GM19239 (cell line): ENCODE measurements around the gene OR5T2.
"Not testable (repeated sequence)": the region's sequence is repeated elsewhere in the genome, so short reads cannot be mapped to it uniquely, and the experiment has no call there.

Experiments
- DNase-seq: peaks from one replicate; pipeline ENCODE4 v3.0.0; 2011; ENCODE audit warnings: low spot score; ENCODE audit not compliant: insufficient read length
- FAIRE-seq: peaks from 2 replicates; lab custom pipeline; 2011; peaks lifted over from hg19 to GRCh38; lab: Jason Lieb, UNC

OR5T2 gene

GRCh38 chr11:56234155-56234554, at the start of gene OR5T2:
OR5T2 (minus strand) TSS chr11:56234255; CDS start chr11:56233062, 1,193 bp downstream.
- no peak for DNase-seq

GRCh38 chr11:56273854-56274253, 39.8 kb upstream of the OR5T2 start, which contains the start of gene OR5T1:
OR5T1 (plus strand) TSS chr11:56274154; CDS start chr11:56275639, 1,485 bp downstream.
- FAIRE-seq, result no peak
- DNase-seq, result no peak

More at GRCh38 chr11:56234155-56234554, at the start of gene OR5T2:
- no peak for FAIRE-seq

- no peak for DNase-seq
- FAIRE-seq, result no peak
Observed at GRCh38 chr11:56271092-56271491, 37.0 kb upstream of the OR5T2 start.

GRCh38 chr11:56251954-56252353, 17.9 kb upstream of the OR5T2 start, which contains the start of gene OR5T3:
OR5T3 (plus strand) TSS chr11:56252254; CDS start chr11:56252254, 0 bp downstream.
- DNase-seq, result no peak
- FAIRE-seq, result no peak

- FAIRE-seq, result not testable (repeated sequence)
Observed at GRCh38 chr11:56219735-56220134, 14.3 kb downstream of the OR5T2 start.

GRCh38 chr11:56214537-56214936, 19.5 kb downstream of the OR5T2 start:
- DNase-seq (no peak), FAIRE-seq (no peak)

More at GRCh38 chr11:56219735-56220134, 14.3 kb downstream of the OR5T2 start:
- DNase-seq, result not testable (repeated sequence)

- no peak for FAIRE-seq
- DNase-seq, result no peak
Observed at GRCh38 chr11:56207790-56208189, 26.3 kb downstream of the OR5T2 start.

- DNase-seq (no peak), FAIRE-seq (no peak)
Observed at GRCh38 chr11:56197367-56197766, 36.7 kb downstream of the OR5T2 start.

GRCh38 chr11:56196705-56197104, 37.4 kb downstream of the OR5T2 start:
- DNase-seq (no peak), FAIRE-seq (no peak)

- DNase-seq, result no peak
- FAIRE-seq, result no peak
Observed at GRCh38 chr11:56188602-56189001, 45.5 kb downstream of the OR5T2 start.

GRCh38 chr11:56183459-56183858, 50.6 kb downstream of the OR5T2 start:
- no peak for FAIRE-seq
- DNase-seq, result no peak
